DOHH2 (cell line): ENCODE results near the gene THSD8.

Experiments used
- H3F3A ChIP-seq: fragments of 200-600 bp; sonication (generic), shearing (Covaris generic); 2 replicates; pipeline ENCODE4 v1.6.0; 2016; ENCODE audit warnings: antibody characterized with exemption, mild to moderate bottlenecking; ENCODE audit not compliant: control insufficient read depth, insufficient read depth
- H3K27ac ChIP-seq: fragments of 200-600 bp; sonication (generic); 2 replicates; pipeline ENCODE4 v1.5.1; 2014; ENCODE audit warnings: low read depth, mild to moderate bottlenecking, low read length, moderate library complexity
- H3K27me3 ChIP-seq: fragments of 200-600 bp; sonication (generic); 2 replicates; pipeline ENCODE4 v1.6.1; 2014; ENCODE audit warnings: mild to moderate bottlenecking, low read length, mixed read lengths; ENCODE audit not compliant: control insufficient read depth
- H3K36me3 ChIP-seq: fragments of 200-600 bp; sonication (generic); 2 replicates; pipeline ENCODE4 v1.6.1; 2014; ENCODE audit warnings: mild to moderate bottlenecking, low read length, moderate library complexity, mixed read lengths; ENCODE audit not compliant: control insufficient read depth
- H3K4me1 ChIP-seq: fragments of 200-600 bp; sonication (generic); 2 replicates; pipeline ENCODE4 v1.6.1; 2014; ENCODE audit warnings: mild to moderate bottlenecking, low read length, mixed read lengths; ENCODE audit not compliant: control insufficient read depth
- H3K4me2 ChIP-seq: fragments of 200-600 bp; sonication (generic); 2 replicates; pipeline ENCODE4 v1.6.0; 2014; ENCODE audit warnings: mild to moderate bottlenecking, low read length, moderate library complexity
- H3K4me3 ChIP-seq: fragments of 200-600 bp; sonication (generic); 2 replicates; pipeline ENCODE4 v1.5.1; 2014; ENCODE audit warnings: mild to moderate bottlenecking, low read length, mixed read lengths
- H3K79me2 ChIP-seq: fragments of 200-600 bp; sonication (generic); 2 replicates; pipeline ENCODE4 v1.6.1; 2014; ENCODE audit warnings: mild to moderate bottlenecking, low read length, mixed read lengths; ENCODE audit not compliant: control insufficient read depth
- H3K9me2 ChIP-seq: fragments of 200-600 bp; sonication (generic); replicated peaks from 2 replicates; pipeline ENCODE4 v1.6.1; 2014; ENCODE audit warnings: mild to moderate bottlenecking, low read length, mixed read lengths; ENCODE audit not compliant: control insufficient read depth
- H3K9me3 ChIP-seq: fragments of 200-600 bp; sonication (generic); 2 replicates; pipeline ENCODE4 v1.6.1; 2014; ENCODE audit warnings: antibody characterized with exemption, low read length, mixed read lengths; ENCODE audit not compliant: control insufficient read depth, insufficient read depth
- H4K20me1 ChIP-seq: fragments of 200-600 bp; sonication (generic); 2 replicates; pipeline ENCODE4 v1.6.0; 2014; ENCODE audit warnings: low read depth, mild to moderate bottlenecking, antibody characterized with exemption, low read length, moderate library complexity; ENCODE audit not compliant: control insufficient read depth, insufficient read depth
- CTCF ChIP-seq: fragments of 200-600 bp; sonication (generic); IDR thresholded peaks from one replicate; pipeline ENCODE4 v1.5.1; 2014; ENCODE audit warnings: antibody characterized with exemption, mild to moderate bottlenecking, low read depth, low read length; ENCODE audit not compliant: poor library complexity, severe bottlenecking
- EZH2phosphoT487 ChIP-seq: fragments of 200-600 bp; sonication (generic); IDR thresholded peaks from 2 replicates; pipeline ENCODE4 v1.6.1; 2017; ENCODE audit warnings: borderline replicate concordance, mild to moderate bottlenecking, antibody characterized with exemption, low read length, moderate library complexity, mixed read lengths

The THSD8 gene

GRCh38 chr19:12764698-12765097 is 37.2 kb upstream of the THSD8 start:
- Histone ChIP-seq H3K79me2 (no peaks in the 10 kb centered on the region), H3K27me3 (no peaks in the 10 kb centered on the region), H3K9me3 (no peaks in the 10 kb centered on the region), H3K4me3 (no peak overlapping the region), H4K20me1 (no peaks in the 10 kb centered on the region), H3K36me3 (no peaks in the 10 kb centered on the region), H3K27ac (no peak overlapping the region), H3K4me1 (peaks cover 3% of the 10 kb centered on the region; the same call in 1 of the 2 replicates), H3F3A (no peaks in the 10 kb centered on the region), H3K4me2 (no peak overlapping the region), H3K9me2 (no peaks in the 10 kb centered on the region)
- TF ChIP-seq CTCF (no peak), EZH2phosphoT487 (no peak)

- H4K20me1 ChIP-seq: no peaks in the 10 kb centered on the region
- no peaks in the 10 kb centered on the region for H3K9me2 ChIP-seq
- no peaks in the 10 kb centered on the region for H3F3A ChIP-seq
- no peaks in the 10 kb centered on the region for H3K9me3 ChIP-seq
- H3K36me3 ChIP-seq: no peaks in the 10 kb centered on the region
- H3K79me2 ChIP-seq: no peaks in the 10 kb centered on the region
- H3K4me1 ChIP-seq: peaks cover 3% of the 10 kb centered on the region; the same call in 1 of the 2 replicates
- H3K27ac ChIP-seq: no peak overlapping the region
- H3K27me3 ChIP-seq: no peaks in the 10 kb centered on the region
- H3K4me2 ChIP-seq: peak overlapping the region; percentile 79
- H3K4me3 ChIP-seq: peak overlapping the region; percentile 64
- peak; percentile 75 for TF ChIP-seq CTCF
- TF ChIP-seq EZH2phosphoT487: no peak
Measured at GRCh38 chr19:12766051-12766521, 35.8 kb upstream of the THSD8 start.

- Histone ChIP-seq H3K27me3 (no peaks in the 10 kb centered on the region), H3K4me3 (no peak overlapping the region), H3K36me3 (no peaks in the 10 kb centered on the region), H3K27ac (no peak overlapping the region), H3K4me1 (peaks cover 3% of the 10 kb centered on the region; the same call in 1 of the 2 replicates), H3K9me2 (no peaks in the 10 kb centered on the region), H3K9me3 (no peaks in the 10 kb centered on the region), H3K4me2 (no peak overlapping the region), H3F3A (no peaks in the 10 kb centered on the region), H4K20me1 (no peaks in the 10 kb centered on the region), H3K79me2 (no peaks in the 10 kb centered on the region)
- TF ChIP-seq CTCF: no peak
Measured at GRCh38 chr19:12767150-12767549, 34.7 kb upstream of the THSD8 start.

GRCh38 chr19:12767666-12768065 is 34.2 kb upstream of the THSD8 start:
- Histone ChIP-seq H3K79me2 (no peaks in the 10 kb centered on the region), H3K9me2 (no peaks in the 10 kb centered on the region), H3F3A (no peaks in the 10 kb centered on the region), H3K4me1 (peaks cover 3% of the 10 kb centered on the region; the same call in 1 of the 2 replicates), H3K9me3 (no peaks in the 10 kb centered on the region), H3K4me2 (no peak overlapping the region), H4K20me1 (no peaks in the 10 kb centered on the region), H3K36me3 (no peaks in the 10 kb centered on the region), H3K27ac (no peak overlapping the region), H3K4me3 (no peak overlapping the region), H3K27me3 (no peaks in the 10 kb centered on the region)
- TF ChIP-seq EZH2phosphoT487: no peak
- TF ChIP-seq CTCF: no peak
